Stimulated activated CD4-positive, alpha-beta T cell treated with anti-CD3 and anti-CD28 coated beads, Interleukin-2, amount 100 ng/mL, for 24 hours (primary cell): Measurements from ENCODE around the gene KCTD8.

ENCODE experiments used
- DNase-seq, 2 donors: peaks; one replicate each; pipeline ENCODE4 v3.0.0-alpha.2; 2020

KCTD8 gene

DNA sequence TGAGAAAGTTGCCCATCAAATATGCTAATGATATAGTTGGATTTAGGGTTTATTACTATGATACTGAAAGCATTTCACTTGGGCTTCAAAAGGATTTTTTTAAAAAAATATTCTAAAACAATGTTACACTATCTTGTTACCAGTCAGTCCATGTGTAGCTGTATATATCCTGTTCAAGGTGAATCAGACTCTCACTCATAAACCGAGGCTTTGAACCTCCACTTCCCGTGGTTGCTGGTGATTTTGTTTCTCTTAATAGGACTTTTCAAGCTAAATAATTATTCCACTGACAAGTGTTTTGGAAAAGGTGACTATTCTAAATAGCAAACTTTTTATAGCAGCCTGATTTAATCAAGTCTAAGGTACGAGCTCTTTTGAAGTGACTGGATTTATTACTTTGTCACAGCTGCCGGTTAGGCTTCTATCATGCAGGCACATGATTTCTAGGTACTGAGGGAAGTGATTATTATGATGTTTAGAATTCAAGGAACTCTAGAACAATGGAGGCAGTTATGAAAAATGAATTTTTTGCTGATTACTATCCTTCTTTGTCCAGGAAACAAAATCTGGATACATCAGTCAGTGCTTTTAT lies 287.7 kb downstream of the KCTD8 start:
- no peak for DNase-seq

DNA sequence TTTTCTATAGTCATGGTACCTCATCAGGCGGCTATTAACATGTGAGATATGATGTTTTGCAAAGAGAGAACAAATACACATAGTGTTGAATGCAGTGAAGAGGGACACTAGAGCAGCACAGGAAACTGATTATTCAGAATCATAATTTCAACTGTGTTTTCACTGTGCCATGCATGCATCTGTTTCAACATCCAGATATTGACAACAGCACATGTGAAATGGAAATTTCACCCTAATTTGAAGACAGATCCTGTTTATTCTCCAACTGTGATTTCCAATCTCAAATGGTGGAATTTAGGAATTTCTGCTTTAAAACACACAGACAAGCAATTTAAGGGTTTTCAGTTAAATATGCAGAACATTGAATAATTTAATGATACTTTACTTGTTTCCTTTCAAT lies 288.6 kb downstream of the KCTD8 start:
- DNase-seq, result no peak

DNA sequence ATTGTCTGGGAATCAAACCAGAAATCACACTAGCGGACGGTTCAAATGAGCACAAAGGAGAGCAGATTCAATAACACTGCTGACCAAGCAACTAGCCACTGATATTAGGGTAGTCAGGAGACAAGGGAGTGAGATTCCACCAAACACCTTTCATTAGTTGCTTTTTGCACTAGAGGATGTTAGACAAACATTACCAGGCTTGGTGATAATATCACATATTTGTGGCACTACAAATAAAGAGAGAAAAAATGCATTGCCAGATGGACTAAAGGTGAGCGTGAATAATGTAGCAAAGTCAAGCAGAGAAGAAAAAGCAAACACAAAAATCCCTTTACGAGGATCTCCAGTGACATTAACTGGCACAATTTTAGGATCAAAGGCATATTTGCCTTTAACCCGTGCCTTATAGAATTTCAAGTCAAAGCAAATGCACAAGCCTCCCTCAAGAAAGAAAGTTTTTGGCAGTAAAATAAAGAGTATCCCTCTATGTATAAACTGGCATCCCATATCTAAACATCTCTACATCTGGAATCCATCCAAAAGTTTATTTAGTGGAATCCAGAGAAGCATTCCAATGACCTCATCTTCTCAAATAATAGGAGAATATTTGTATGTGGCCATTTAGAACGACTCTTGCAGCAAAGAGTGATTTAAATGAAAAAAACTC lies 290.9 kb downstream of the KCTD8 start:
- DNase-seq, result no peak

DNA sequence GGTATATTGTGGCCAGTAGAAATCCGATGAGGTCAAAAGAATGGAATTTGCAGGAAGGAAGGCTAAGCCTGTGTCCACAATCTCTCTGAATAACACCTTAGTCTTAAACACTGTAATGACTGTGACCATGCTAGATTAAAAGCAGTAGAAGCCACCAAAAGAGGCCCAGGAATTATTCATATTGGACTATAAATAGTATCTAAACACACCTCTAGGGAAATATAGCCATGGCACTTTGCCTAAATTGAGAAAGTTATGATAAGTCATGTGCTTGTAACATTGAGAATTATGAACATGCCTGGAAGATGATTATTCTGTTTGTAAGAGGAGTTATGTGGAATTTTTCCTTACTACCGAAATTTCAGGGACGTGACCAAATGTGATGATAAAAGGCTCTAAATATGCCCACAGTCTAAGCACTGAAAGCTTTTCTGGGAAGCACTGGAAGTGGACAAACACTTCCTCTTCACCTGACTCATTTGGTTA lies 298.5 kb downstream of the KCTD8 start:
- no peak for DNase-seq

DNA sequence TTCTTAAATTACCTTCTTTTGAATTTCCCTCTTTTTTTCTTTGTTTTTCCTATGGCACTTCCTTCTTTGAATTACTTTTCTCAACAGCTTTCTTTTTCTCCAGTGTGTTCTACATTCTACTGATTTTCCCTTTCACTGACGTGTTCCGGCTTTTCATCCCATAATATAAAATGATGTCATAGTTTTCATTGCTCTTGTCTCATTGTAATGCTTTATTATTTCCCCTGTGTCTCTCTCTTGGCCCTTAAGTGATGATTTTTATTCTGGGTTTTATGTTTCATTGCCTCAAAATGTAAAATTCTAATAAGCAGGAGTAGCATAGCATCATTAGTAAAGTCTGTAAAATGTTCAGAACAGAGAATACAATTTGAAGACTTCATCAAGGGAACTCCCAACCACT lies 299.3 kb downstream of the KCTD8 start:
- no peak for DNase-seq

DNA sequence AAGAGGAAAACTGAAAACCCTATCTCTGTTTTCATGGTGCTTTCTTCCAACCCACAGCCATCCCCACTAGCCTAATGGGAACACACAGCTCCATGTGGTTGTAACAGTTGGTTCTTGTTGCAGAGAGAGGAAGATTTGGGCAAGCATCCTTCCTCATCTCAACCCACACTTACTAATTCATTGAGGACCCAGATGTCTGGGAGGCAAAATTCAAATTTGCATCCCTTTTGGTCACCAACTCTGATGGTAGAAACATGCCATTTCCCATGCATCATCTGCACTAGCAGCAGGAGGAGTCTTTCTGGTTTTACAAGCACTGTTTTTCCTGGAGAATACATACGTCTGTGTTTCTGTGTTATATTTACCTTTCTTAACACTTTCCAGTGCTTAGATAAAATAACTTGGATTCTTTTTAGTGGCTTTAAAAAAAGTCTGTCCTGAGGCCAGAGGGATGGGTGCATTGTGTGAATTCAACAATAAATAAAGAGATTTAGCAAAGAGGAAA lies 301.0 kb downstream of the KCTD8 start:
- DNase-seq, result no peak

DNA sequence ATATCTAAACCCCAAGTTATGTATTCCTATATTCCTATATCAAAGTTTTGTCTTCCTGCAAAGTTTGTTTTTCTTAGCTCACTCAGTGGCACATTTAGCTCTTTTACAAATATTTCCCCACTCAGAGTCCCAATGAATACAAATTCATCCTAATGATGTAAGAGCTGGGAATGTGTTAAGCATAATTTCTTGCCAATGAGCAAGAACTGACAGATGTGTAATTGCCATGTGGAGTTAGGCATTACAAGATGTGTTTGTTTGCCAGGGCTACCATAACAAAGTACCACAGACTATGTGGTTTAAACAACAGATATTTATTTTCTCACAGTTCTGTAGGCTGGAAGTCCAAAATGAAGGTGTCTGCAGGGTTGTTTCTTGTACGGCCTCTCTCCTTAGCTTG lies 302.1 kb downstream of the KCTD8 start:
- DNase-seq, result no peak

DNA sequence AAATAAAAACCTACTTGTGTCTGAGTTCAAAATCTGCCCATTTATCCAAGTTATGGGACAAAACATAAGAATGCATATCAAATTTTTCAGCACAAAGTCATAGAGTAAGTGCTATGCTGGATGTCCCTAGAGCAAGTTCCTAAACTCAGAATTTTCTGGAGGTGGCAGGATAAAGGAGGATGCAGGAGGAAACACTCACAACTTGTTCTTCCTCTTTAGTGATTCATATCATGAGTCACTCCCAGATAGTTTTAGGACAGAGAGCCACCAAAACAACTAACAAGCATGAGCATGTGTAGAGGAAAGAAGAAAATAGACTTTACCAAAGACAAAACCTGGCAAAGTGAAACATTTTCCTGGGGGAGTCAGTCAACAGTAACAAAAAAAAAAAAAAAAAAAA lies 302.7 kb downstream of the KCTD8 start:
- DNase-seq, result no peak

DNA sequence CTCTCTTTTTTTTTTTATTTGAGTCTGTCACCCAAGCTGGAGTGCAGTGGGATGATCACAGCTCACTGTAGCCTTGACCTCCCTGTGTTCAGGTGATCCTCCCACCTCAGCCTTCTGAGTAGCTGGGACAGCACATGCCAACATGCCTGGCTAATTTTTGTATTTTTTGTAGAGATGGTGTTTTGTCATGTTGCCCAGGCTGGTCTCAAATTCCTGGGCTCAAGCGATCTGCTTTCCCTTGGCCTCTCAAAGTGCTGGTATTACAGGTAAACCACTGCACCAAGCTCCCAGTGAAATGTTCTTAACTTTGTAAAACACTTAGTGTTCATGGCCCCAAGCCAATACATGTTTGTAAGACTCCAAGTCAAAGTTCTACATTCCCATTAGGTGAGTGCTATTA lies 316.1 kb downstream of the KCTD8 start:
- DNase-seq, result no peak
